NT2/D1 (cell line): ENCODE results near the gene CIDEA.

ENCODE experiments used
- SUZ12 ChIP-seq: IDR thresholded peaks from 2 replicates; pipeline ENCODE4 v1.6.1; 2011; ENCODE audit not compliant: insufficient read length, insufficient read depth; ENCODE audit errors: extremely low read depth
- ZNF274 ChIP-seq: IDR thresholded peaks from 2 replicates; pipeline ENCODE4 v1.6.1; 2011; ENCODE audit warnings: mild to moderate bottlenecking, low read depth, low read length

DNA sequence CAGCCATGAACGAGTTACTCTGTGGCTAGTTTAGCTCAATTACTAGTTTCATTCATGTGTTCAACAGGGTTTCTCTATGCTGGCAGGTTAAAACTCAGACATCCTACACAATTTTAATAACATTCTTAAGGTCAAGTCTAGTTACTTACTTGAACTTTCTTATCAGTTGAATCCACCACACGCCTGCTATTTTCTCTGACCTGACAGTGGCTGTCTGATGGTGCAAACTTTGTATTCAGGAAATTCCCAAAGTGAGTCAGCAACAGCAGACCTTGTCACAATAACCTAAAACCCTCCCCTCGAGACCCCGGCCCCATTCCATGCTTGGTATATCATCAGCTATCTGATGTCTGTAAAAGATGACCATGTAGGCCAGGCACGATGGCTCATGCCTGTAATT is 20.8 kb upstream of the CIDEA start:
- TF ChIP-seq ZNF274 = no peak
- TF ChIP-seq SUZ12 = no peak
